Measurements from ENCODE around the gene SLC16A13. TPM values are rescaled to one million over a fixed set of nuclear protein-coding genes. Genes with fewer than 3 reads are reported as not detected.
A peak's percentile ranks its signal among the peaks of the same experiment; 100 is the strongest.

The SLC16A13 gene
- total RNA-seq, 4 donors from 2014 or later, result 0.51 to 3.4 TPM; not detected in 2

DNA sequence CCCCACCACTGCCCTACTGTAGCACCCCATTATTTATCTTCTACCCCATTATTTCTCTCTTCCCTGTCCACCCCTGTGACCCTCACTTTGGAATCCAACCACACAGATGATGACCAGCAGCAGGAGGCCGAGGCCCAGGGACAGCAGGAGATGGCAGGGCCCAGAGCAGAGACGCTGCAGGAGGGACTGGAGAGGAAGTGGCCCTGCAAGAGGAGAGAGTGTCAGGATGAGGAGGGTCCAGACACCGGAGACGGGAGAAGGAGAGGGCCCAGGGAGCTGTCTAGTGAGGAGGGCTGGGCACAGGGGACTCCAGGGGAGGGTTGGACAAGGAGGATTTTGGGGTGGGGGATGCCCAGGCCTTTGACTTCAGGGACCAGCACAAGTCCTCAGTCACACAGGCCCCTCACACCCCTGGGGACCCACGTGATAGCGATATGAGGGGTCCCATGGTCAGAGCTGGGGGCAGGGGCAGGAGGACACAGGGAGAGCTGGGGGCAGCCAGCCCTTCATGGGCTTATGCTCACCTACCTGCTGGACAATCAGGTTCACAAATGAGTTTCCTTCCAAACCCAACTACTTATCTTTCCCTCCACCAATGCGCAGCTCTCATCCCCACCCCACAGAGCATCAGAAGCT lies 42.2 kb downstream of the SLC16A13 start:
- H3K4me1 ChIP-seq, result no peaks in the 10 kb centered on the region
- H3K4me3 ChIP-seq, result no peak overlapping the region
- DNase-seq, result no peak
- intact Hi-C loops (cut with DNase I; ENCODE audit: low total_unique reads), result no loop called here
- no peaks in the 10 kb centered on the region for H3K9me3 ChIP-seq
- H3K27me3 ChIP-seq, result no peaks in the 10 kb centered on the region
- TF ChIP-seq, protein P1, sequence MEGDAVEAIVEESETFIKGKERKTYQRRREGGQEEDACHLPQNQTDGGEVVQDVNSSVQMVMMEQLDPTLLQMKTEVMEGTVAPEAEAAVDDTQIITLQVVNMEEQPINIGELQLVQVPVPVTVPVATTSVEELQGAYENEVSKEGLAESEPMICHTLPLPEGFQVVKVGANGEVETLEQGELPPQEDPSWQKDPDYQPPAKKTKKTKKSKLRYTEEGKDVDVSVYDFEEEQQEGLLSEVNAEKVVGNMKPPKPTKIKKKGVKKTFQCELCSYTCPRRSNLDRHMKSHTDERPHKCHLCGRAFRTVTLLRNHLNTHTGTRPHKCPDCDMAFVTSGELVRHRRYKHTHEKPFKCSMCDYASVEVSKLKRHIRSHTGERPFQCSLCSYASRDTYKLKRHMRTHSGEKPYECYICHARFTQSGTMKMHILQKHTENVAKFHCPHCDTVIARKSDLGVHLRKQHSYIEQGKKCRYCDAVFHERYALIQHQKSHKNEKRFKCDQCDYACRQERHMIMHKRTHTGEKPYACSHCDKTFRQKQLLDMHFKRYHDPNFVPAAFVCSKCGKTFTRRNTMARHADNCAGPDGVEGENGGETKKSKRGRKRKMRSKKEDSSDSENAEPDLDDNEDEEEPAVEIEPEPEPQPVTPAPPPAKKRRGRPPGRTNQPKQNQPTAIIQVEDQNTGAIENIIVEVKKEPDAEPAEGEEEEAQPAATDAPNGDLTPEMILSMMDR (IDR thresholded peaks at IDR 0.05), result no peak
- no peak for TF ChIP-seq POLR2A (IDR thresholded peaks at IDR 0.05)
- H3K36me3 ChIP-seq, result no peaks in the 10 kb centered on the region
- no peak overlapping the region for H3K27ac ChIP-seq

DNA sequence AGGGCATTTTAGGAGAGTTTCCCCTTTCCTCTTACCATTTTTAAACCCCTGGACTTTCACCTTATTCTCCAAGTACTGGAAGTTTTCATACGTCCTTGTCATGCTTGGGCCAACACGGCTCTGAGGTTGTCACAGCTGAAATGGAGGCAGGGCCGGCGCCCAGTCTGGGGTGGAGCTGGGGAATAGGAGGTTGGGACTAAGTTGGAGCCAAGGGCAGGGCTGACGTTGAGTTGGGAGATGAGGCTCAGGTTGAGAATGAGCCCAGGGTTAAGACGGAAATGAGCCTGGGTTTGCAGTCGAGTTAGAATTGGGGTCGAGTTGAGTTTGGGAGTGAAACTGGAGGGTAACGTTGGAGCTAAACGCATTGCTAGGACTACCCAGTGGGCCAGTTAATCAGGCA lies 42.9 kb downstream of the SLC16A13 start:
- Histone ChIP-seq H3K4me1 (no peaks in the 10 kb centered on the region), H3K27ac (no peak overlapping the region), H3K4me3 (no peak overlapping the region), H3K36me3 (no peaks in the 10 kb centered on the region), H3K27me3 (no peaks in the 10 kb centered on the region), H3K9me3 (no peaks in the 10 kb centered on the region)
- intact Hi-C loops (cut with DNase I; ENCODE audit: low total_unique reads), result no loop called here
- DNase-seq, result no peak
- no peak for TF ChIP-seq POLR2A (IDR thresholded peaks at IDR 0.05)
- TF ChIP-seq, protein P1 (IDR thresholded peaks at IDR 0.05), result no peak

DNA sequence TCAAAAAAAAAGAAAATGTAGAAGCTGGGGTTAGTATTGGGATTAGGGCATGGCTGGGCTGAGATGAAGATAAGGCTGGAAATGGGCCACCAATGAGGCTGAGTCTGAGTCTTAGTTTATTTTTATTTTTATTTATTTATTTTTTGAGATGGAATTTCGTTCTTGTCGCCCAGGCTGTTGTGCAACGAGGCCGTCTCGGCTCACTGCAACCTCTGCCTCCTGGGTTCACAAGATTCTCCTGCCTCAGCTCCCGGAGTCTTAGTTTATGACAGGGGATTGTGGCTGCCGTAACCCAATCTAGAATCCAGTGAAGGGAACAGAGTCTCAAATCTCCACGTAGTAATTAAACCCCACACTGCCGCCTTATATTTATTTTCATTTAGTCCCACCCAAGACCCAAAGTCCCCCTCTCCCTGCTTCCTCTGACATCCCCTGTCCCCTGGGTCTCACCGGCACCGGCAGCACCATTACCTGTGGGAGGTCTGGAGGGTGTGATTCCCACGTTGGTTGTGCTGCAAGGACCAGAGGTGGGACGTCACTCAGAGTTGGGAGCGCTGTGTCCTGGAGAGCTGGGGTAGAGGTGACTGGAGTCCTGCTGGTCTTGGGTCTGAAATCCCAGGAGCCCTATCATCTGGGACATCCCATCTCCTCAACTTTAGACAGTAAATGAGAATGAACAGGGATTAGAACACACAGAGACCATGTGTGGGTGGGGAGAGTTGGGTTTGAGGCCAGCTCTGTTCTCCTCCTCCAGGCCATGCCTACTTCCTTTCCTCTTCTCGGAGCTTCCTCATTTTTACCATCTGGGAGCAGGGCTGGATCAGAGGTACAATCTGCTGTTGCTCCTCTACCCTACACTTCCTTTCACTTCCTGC lies 44.0 kb downstream of the SLC16A13 start, which contains the start of gene CLEC10A:
TSS of gene CLEC10A (minus strand) at position 671 of the 875 bp plus-strand sequence. CDS start 1,439 bp downstream, outside the sequence.
- no peaks in the 10 kb centered on the region for H3K27me3 ChIP-seq
- no peak within 1 kb of the TSS for H3K4me3 ChIP-seq
- H3K27ac ChIP-seq, result no peak within 1 kb of the TSS
- no peaks in the 10 kb centered on the region for H3K36me3 ChIP-seq
- TF ChIP-seq, protein P1 (IDR thresholded peaks at IDR 0.05), result no peak
- TF ChIP-seq POLR2A (IDR thresholded peaks at IDR 0.05), result no peak
- intact Hi-C loops (cut with DNase I; ENCODE audit: low total_unique reads), result no loop called here
- DNase-seq, result no peak
- no peaks in the 10 kb centered on the region for H3K4me1 ChIP-seq
- no peaks in the 10 kb centered on the region for H3K9me3 ChIP-seq

DNA sequence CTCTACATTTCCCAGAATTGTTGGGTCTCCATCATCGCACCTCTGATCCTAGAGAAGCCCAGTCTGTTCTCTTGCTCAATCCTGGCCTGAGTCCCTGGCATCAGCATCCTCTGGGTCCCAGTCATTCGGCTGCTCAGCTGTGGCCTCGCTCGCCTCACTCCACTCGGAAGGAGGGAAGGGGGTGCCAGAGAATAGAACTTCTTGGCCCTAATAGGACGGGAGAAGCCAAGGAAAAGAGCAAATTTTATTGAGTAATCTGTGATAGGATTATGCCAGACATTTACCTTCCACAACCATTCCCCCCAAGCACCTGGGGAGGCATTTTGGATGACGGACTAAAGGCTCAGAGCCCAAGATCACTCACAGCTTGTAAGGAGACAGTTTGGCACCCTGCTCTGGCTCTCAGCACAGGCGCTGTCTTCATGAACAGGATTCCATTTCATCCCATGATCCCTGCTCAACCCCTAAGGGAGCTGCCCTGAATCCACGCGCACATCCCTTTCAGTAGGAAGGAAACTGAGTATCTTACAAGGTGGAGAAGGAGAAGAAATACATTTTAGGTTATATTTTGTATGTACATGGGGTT lies 44.7 kb downstream of the SLC16A13 start:
- H3K4me3 ChIP-seq, result no peak overlapping the region
- DNase-seq, result peak in 1 of 2 donors; percentile 28
- no peak overlapping the region for H3K27ac ChIP-seq
- no peaks in the 10 kb centered on the region for H3K27me3 ChIP-seq
- H3K9me3 ChIP-seq, result no peaks in the 10 kb centered on the region
- H3K36me3 ChIP-seq, result no peaks in the 10 kb centered on the region
- TF ChIP-seq, protein P1 (IDR thresholded peaks at IDR 0.05), result no peak
- no peak for TF ChIP-seq POLR2A (IDR thresholded peaks at IDR 0.05)
- intact Hi-C loops (cut with DNase I; ENCODE audit: low total_unique reads), result no loop called here
- no peaks in the 10 kb centered on the region for H3K4me1 ChIP-seq

Measured in uterus (tissue), 4 donors.